ENCODE data around the gene NDUFS2.

Gene NDUFS2

GRCh38 chr1:161165742-161166668, 36.2 kb upstream of the NDUFS2 start, which contains the start of gene PPOX:
Gene PPOX, plus strand, starts transcription at chr1:161166426. Its CDS starts 422 bp downstream, at chr1:161166848.
- TF ChIP-seq SIN3A (IDR thresholded peaks at IDR 0.05; ENCODE audit: borderline replicate concordance, insufficient read depth, low read length) (peak; percentile 92; the same call in 1 of the 2 replicates), TAF1 (IDR thresholded peaks at IDR 0.05; ENCODE audit: borderline replicate concordance, insufficient read depth, low read length) (peak; percentile 72; the same call in 1 of the 2 replicates), REST (IDR thresholded peaks at IDR 0.05; ENCODE audit: insufficient read depth in 1 of 2, low read depth in 2 of 2, low read length in 2 of 2) (peak in 1 of 2 experiments; percentile 53; a peak in 1 of 4 replicates), FOXP2 (optimal IDR thresholded peaks at IDR 0.05; ENCODE audit: borderline replicate concordance, extremely low read depth, extremely low read length, insufficient read depth) (peak; percentile 99), POLR2AphosphoS5 (IDR thresholded peaks at IDR 0.05; ENCODE audit: low read depth, low read length) (peak; percentile 83)

GRCh38 chr1:161166669-161167548, 35.3 kb upstream of the NDUFS2 start:
- no peak for TF ChIP-seq FOXP2 (optimal IDR thresholded peaks at IDR 0.05; ENCODE audit: borderline replicate concordance, extremely low read depth, extremely low read length, insufficient read depth)

DNA sequence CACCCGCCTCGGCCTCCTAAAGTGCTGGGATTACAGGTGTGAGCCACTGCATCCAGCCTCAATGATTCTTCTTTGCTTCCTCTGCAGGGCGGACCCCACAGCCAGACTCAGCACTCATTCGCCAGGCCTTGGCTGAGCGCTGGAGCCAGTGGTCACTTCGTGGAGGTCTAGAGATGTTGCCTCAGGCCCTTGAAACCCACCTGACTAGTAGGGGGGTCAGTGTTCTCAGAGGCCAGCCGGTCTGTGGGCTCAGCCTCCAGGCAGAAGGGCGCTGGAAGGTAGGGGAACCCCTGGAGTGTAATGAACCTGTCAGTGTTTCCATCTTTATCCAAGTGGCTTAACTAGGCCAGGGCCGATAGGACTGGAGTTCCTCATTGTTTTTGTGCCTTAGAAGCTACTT, 33.3 kb upstream of the NDUFS2 start:
- TF ChIP-seq SIN3A (IDR thresholded peaks at IDR 0.05; ENCODE audit: borderline replicate concordance, insufficient read depth, low read length) (no peak), TAF1 (IDR thresholded peaks at IDR 0.05; ENCODE audit: borderline replicate concordance, insufficient read depth, low read length) (no peak), FOXP2 (optimal IDR thresholded peaks at IDR 0.05; ENCODE audit: borderline replicate concordance, extremely low read depth, extremely low read length, insufficient read depth) (no peak), REST (IDR thresholded peaks at IDR 0.05; ENCODE audit: insufficient read depth in 1 of 2, low read depth in 2 of 2, low read length in 2 of 2) (no peak), POLR2AphosphoS5 (IDR thresholded peaks at IDR 0.05; ENCODE audit: low read depth, low read length) (no peak)

DNA sequence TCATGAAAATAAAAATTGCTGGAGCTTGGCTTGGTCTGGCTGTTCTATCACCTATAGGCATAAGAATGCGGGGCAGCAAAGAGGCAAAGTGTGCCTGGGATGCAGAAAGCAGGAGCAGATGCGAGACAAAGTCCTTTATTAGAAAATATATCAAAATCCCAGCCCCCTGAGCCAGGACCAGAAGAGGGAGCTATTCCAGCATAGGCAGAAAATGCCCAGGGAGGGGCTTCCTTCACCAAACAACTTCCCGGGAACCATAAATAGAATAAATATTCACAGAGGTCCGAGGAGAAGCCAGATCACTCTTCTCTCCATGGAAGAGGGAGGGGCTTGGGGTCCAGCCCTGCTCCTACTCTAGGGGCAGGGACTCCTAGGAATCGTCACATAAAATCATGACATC, 31.0 kb upstream of the NDUFS2 start:
- TF ChIP-seq REST (IDR thresholded peaks at IDR 0.05; ENCODE audit: insufficient read depth in 1 of 2, low read depth in 2 of 2, low read length in 2 of 2) (no peak), SIN3A (IDR thresholded peaks at IDR 0.05; ENCODE audit: borderline replicate concordance, insufficient read depth, low read length) (no peak), TAF1 (IDR thresholded peaks at IDR 0.05; ENCODE audit: borderline replicate concordance, insufficient read depth, low read length) (no peak)

DNA sequence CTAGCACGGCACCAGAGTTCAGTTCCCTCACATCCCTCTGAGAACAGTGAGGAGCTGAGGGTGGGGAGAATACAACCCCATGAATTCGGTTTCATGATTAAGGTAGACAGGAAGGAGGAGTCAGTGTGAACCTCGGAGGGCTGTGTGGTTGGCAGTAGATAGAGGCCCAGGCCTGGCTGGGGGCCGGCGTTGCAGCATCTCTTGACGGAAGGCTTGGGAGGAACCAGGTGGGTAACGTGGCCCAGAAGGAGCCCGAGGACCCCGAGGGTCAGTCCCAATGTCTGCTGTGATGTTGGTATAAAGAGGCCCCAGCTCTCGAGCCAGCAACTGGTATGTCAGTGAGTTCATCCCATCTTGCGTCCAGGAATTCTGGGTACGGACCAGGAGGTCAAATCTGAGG, 30.5 kb upstream of the NDUFS2 start:
- TF ChIP-seq POLR2AphosphoS5 (IDR thresholded peaks at IDR 0.05; ENCODE audit: low read depth, low read length) (no peak), FOXP2 (optimal IDR thresholded peaks at IDR 0.05; ENCODE audit: borderline replicate concordance, extremely low read depth, extremely low read length, insufficient read depth) (no peak), SIN3A (IDR thresholded peaks at IDR 0.05; ENCODE audit: borderline replicate concordance, insufficient read depth, low read length) (no peak), TAF1 (IDR thresholded peaks at IDR 0.05; ENCODE audit: borderline replicate concordance, insufficient read depth, low read length) (no peak), REST (IDR thresholded peaks at IDR 0.05; ENCODE audit: insufficient read depth in 1 of 2, low read depth in 2 of 2, low read length in 2 of 2) (no peak)

All from PFSK-1 (cell line).